ENCODE results near the gene PDP2. TPM values are rescaled to one million over a fixed set of nuclear protein-coding genes. Genes with fewer than 3 reads are reported as not detected.

Gene PDP2
- total and polyA plus RNA-seq, 2 donors (not counting 3 experiments of a cell fraction or from before 2014, with no cell fraction given), result 4.4 to 9.3 TPM

DNA sequence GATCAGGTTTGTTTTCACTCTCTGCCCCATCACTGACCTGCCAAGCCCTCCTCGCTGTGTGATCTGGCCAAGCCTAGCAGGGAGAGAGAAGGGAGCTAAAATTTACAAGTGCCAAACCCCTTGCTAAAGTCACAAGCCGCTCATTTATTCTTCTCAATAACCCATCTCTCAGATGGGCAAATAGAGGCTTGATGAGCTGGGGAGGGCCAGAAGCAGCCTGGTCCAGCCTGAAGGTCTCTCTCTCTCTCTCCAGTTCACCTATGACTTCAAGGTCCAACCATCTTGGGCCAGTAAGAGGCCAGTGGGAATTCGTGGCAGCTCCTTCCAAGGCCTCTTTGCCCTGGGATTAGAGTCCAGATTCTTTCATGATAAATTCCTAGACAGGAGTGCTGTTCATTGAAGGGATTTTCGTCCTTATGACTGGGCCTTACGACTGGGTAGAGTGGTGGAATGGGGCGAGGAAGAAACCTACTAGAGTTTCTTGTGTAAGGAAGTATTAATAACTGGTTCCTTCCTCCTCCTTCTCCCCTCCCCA lies 32.7 kb upstream of the PDP2 start:
- no TSS peak for BruUV-seq (replicated peaks)
- Histone ChIP-seq H3K27ac (ENCODE audit: insufficient read depth, low read depth, low read length) (no peak overlapping the region), H3K9me3 (replicated peaks; ENCODE audit: control insufficient read depth, insufficient read depth, low read length) (no peaks in the 10 kb centered on the region), H3K4me1 (ENCODE audit: control insufficient read depth, extremely low read depth, insufficient read depth, low read length) (peaks cover 2% of the 10 kb centered on the region), H3K4me3 (replicated peaks in 1 of 3; ENCODE audit: insufficient read depth in 1 of 3, low read depth in 1 of 3, low read length in 3 of 3) (no peak overlapping the region), H3K36me3 (ENCODE audit: control insufficient read depth in 2 of 2, extremely low read depth in 1 of 2, insufficient read depth in 2 of 2, low read length in 2 of 2) (no peaks in the 10 kb centered on the region), H3K27me3 (ENCODE audit: control insufficient read depth in 2 of 2, insufficient read depth in 2 of 2, low read length in 2 of 2) (peaks cover 45% of the 10 kb centered on the region in 2 experiments), H3K9me1 (replicated peaks; ENCODE audit: control insufficient read depth, extremely low read depth, insufficient read depth, low read length) (no peaks in the 10 kb centered on the region), H3K79me2 (ENCODE audit: control insufficient read depth, insufficient read depth, low read length) (no peaks in the 10 kb centered on the region), H2AFZ (ENCODE audit: low read depth, low read length) (no peak overlapping the region), H3K4me2 (ENCODE audit: insufficient read depth, low read length) (no peak overlapping the region), H4K20me1 (replicated peaks; ENCODE audit: control insufficient read depth, extremely low read depth, insufficient read depth, low read length) (no peaks in the 10 kb centered on the region), H3K9ac (replicated peaks; ENCODE audit: extremely low read depth, insufficient read depth, low read length) (no peak overlapping the region)
- CTCF ChIA-PET, result interaction anchor here (0.7 to 3.6 kb wide), 5 partner anchors 9 to 20 kb away, joined by 3 to 31 read pairs (median 12); partner anchors contain the start of gene NAE1
- POLR2A ChIA-PET, result no interaction called here
- no peak for FAIRE-seq
- TF ChIP-seq POLR2AphosphoS5 (IDR thresholded peaks at IDR 0.05; ENCODE audit: insufficient read depth, low read depth, low read length), result no peak
- no peak for TF ChIP-seq MYC (IDR thresholded peaks at IDR 0.05; ENCODE audit: low read depth, low read length)
- no peak for TF ChIP-seq CTCF (IDR thresholded peaks at IDR 0.05; ENCODE audit: extremely low read depth in 1 of 2, insufficient read depth in 1 of 2, low read depth in 1 of 2, low read length in 2 of 2)
- TF ChIP-seq FOS (IDR thresholded peaks at IDR 0.05; ENCODE audit: borderline replicate concordance, insufficient read depth, low read length), result no peak
- TF ChIP-seq JUN (IDR thresholded peaks at IDR 0.05; ENCODE audit: borderline replicate concordance, insufficient read depth, insufficient read length, low read depth), result no peak
- TF ChIP-seq GATA2 (IDR thresholded peaks at IDR 0.05; ENCODE audit: insufficient read depth, insufficient read length, low read depth, low read length), result no peak
- no peak for TF ChIP-seq EZH2 (IDR thresholded peaks at IDR 0.05; ENCODE audit: borderline replicate concordance, low read depth, low read length, severe bottlenecking)
- no peak for TF ChIP-seq MAX (IDR thresholded peaks at IDR 0.05; ENCODE audit: insufficient read depth, insufficient read length)
- no peak for TF ChIP-seq POLR2A (IDR thresholded peaks at IDR 0.05; ENCODE audit: low read depth, low read length)
- DNase-seq (ENCODE audit: low read depth, low spot score), result no peak
- dilution Hi-C loops (cut with MboI; ENCODE audit: extremely low pct_ligation_motif_present, low sequenced_read_pairs) (no loop called here), intact Hi-C loops (cut with micrococcal nuclease) (no loop called here)
